Sigmoid colon (tissue), 7 donors: ENCODE results near the gene PET117. TPM values are rescaled to one million over a fixed set of nuclear protein-coding genes. Genes with fewer than 3 reads are reported as not detected.

Source experiments
- DNase-seq: peaks from one replicate; pipeline ENCODE4 v3.0.0-alpha.2; 2019
- H3K27ac ChIP-seq, 4 donors: fragments of 200-600 bp; sonication (generic); one replicate each; pipeline ENCODE4 v1.5.1; 2016 to 2019; ENCODE audit warnings: mild to moderate bottlenecking in 1 of 4
- H3K27me3 ChIP-seq, 3 donors: fragments of 200-600 bp; sonication (generic); one replicate each; pipeline ENCODE4 v1.5.1; 2019; ENCODE audit warnings: mild to moderate bottlenecking in 1 of 3
- H3K36me3 ChIP-seq, 4 donors: fragments of 200-600 bp; sonication (generic); one replicate each; pipeline ENCODE4 v1.5.1; 2016 to 2019
- H3K4me1 ChIP-seq, 4 donors: fragments of 200-600 bp; sonication (generic); one replicate each; pipeline ENCODE4 v1.5.1; 2017 to 2019
- H3K4me3 ChIP-seq, 4 donors: fragments of 200-600 bp; sonication (generic); one replicate each; pipeline ENCODE4 v1.5.1; 2017 to 2019; ENCODE audit warnings: mild to moderate bottlenecking in 2 of 4, moderate library complexity in 1 of 4
- H3K9me3 ChIP-seq, 4 donors: fragments of 200-600 bp in 3 of 4; sonication (generic) in 3 of 4; one replicate each; pipeline versions ENCODE4 v1.5.1 to v1.6.1; 2013 to 2019
- EP300 ChIP-seq, 4 donors: sonication (generic); formaldehyde crosslinking; IDR thresholded peaks; one replicate each; pipeline ENCODE4 v1.6.1; 2017; ENCODE audit warnings: antibody characterized with exemption in 4 of 4
- POLR2A ChIP-seq, 2 donors: fragments of 450-650 bp; IDR thresholded peaks; one replicate each; pipeline ENCODE4 v1.6.1; 2016; ENCODE audit warnings: antibody characterized with exemption in 2 of 2, mild to moderate bottlenecking in 2 of 2, moderate library complexity in 2 of 2
- POLR2AphosphoS5 ChIP-seq, 4 donors: sonication (generic); formaldehyde crosslinking; IDR thresholded peaks; one replicate each; pipeline ENCODE4 v1.6.1; 2017; ENCODE audit warnings: antibody characterized with exemption in 4 of 4
- WGBS, 2 donors: extraction: QIAGEN DNeasy Blood & Tissue Kit; methylation state at CpG; one replicate each; pipeline ENCODE4 v1.1.7; 2013; 5-methylcytosine and 5-hydroxymethylcytosine counted together
- intact Hi-C: fragments of 100-400 bp; cut with DNase I; formaldehyde crosslinking; loops from one replicate; pipeline ENCODE4 v1.15.1; 2023
- polyA plus RNA-seq, 3 donors: library from polyadenylated mRNA; stranded (reverse); fragments of 200-250 nt; gene quantifications; one replicate each; pipeline ENCODE4 v1.2.3, GENCODE V29; 2013
- total RNA-seq, 4 donors: library from RNA; depleted of rRNA; stranded (reverse); fragments of >200 nt; gene quantifications; one replicate each; pipeline ENCODE4 v1.1.0, GENCODE V29; 2016
- TF ChIP-seq, protein P1 (sequence below), 4 experiments: fragments of 450-650 bp in 3 of 4; fragments of 200-600 bp in 1 of 4; IDR thresholded peaks; one replicate each; pipeline ENCODE4 v1.5.1; 2016 to 2019; ENCODE audit warnings: antibody characterized with exemption in 4 of 4, mild to moderate bottlenecking in 3 of 4, moderate library complexity in 2 of 4
- donor health status: healthy with polysubstance abuse.
- donor health status: Bipolar disorder and iron deficiency.
- donor health status: healthy.

Gene PET117
- total and polyA plus RNA-seq, 7 donors, result 7.8 to 21.0 (median 17.8) TPM

DNA sequence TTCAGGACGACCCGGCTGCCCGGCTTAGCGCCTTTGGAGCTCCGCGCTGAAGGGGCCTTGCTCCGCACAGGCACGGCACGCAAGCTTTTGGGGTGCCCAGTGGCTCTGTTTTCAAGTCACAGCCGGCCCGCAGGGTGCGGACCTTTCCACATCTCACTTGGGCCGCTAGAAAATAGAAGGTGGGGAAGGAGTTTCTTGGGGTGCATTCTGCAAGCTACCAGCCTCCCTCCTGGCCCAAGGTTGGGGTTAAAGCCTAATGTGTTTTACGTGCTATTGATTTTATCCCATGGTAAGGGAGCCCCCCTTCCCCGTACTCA lies 561 bp downstream of the PET117 start:
- intact Hi-C loops, result loop anchor here (5.0 to 10.0 kb wide), 4 partner anchors 149 to 633 kb away; partner anchors contain the start of genes DZANK1, MGME1, POLR3F and SNX5
- WGBS, 2 donors, result 0 to 1% methylated on average over 15 of the region's 15 CpGs
- H3K9me3 ChIP-seq, result no peaks in the 10 kb centered on the region

DNA sequence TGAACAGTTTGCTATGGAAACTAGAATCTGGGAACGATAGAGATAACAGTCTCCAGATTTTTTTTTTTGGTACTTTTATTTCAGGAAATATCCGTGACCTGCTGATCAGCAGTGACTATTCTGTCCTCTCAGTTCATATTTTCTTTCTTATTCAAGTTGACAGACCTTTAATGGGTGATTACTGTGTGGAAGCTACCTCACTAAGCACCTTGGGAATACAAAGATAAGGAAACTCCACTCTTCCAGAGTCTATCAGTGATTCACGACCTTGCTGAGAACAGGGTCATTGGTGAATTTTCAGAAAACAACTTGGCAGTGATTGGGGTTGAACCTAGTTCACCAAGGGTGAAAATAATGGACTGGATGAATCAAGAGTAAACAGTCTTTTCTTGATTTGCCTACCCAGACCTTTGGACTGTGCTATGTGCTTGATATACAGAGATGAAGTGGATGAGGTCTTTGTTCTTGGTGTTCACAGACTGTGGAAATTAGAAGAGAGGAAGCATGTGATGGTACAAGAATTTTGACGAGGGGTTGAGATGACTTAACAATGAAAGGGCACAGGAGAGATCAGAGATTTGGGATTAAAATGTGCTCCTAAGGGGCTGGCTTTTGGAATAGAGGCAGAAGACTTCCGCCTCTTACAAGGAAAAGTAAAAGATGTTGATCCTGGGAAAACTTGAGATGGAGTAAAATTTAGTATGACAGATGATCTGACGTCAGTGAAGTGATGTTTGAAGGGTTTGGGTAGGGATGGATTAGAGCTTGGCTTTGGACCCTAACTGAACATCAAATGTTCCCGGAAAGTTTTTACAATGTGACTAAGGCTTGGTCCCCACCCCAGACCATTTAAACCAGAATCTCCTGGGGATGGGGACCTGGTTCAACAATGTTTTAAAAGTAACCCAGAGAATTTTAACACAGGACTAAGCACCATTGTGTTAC lies 1.2 kb downstream of the PET117 start:
- H3K9me3 ChIP-seq, result no peaks in the 10 kb centered on the region
- peaks cover 0 to 16% (median 8%) of the 10 kb centered on the region in 4 donors for H3K36me3 ChIP-seq
- intact Hi-C loops, result loop anchor here (5.0 to 10.0 kb wide), 4 partner anchors 148 to 634 kb away; partner anchors contain the start of genes DZANK1, MGME1, POLR3F and SNX5
- H3K27me3 ChIP-seq, result no peaks in the 10 kb centered on the region
- no peak for DNase-seq
- H3K27ac ChIP-seq, result peak overlapping the region; percentile 91 to 93 (median 92)
- H3K4me3 ChIP-seq, result peak overlapping the region; percentile 62 to 83 (median 78)
- TF ChIP-seq POLR2AphosphoS5 (IDR thresholded peaks at IDR 0.05) (no peak), EP300 (IDR thresholded peaks at IDR 0.05) (no peak), POLR2A (IDR thresholded peaks at IDR 0.05) (no peak)
- TF ChIP-seq, protein P1, sequence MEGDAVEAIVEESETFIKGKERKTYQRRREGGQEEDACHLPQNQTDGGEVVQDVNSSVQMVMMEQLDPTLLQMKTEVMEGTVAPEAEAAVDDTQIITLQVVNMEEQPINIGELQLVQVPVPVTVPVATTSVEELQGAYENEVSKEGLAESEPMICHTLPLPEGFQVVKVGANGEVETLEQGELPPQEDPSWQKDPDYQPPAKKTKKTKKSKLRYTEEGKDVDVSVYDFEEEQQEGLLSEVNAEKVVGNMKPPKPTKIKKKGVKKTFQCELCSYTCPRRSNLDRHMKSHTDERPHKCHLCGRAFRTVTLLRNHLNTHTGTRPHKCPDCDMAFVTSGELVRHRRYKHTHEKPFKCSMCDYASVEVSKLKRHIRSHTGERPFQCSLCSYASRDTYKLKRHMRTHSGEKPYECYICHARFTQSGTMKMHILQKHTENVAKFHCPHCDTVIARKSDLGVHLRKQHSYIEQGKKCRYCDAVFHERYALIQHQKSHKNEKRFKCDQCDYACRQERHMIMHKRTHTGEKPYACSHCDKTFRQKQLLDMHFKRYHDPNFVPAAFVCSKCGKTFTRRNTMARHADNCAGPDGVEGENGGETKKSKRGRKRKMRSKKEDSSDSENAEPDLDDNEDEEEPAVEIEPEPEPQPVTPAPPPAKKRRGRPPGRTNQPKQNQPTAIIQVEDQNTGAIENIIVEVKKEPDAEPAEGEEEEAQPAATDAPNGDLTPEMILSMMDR (IDR thresholded peaks at IDR 0.05), result no peak
- WGBS, 2 donors, result 10 to 33% methylated on average over 7 of the region's 7 CpGs
- H3K4me1 ChIP-seq, result peaks cover 0 to 37% (median 30%) of the 10 kb centered on the region in 4 donors

More for the DNA sequence above, 561 bp downstream of the PET117 start:
- Histone ChIP-seq H3K4me3 (peak overlapping the region; percentile 62 to 83 (median 78)), H3K4me1 (peaks cover 0 to 37% (median 30%) of the 10 kb centered on the region in 4 donors), H3K27ac (peak overlapping the region; percentile 91 to 93 (median 92)), H3K27me3 (no peaks in the 10 kb centered on the region), H3K36me3 (peaks cover 0 to 12% (median 8%) of the 10 kb centered on the region in 4 donors)
- no peak for TF ChIP-seq POLR2AphosphoS5 (IDR thresholded peaks at IDR 0.05)
- no peak for TF ChIP-seq POLR2A (IDR thresholded peaks at IDR 0.05)
- TF ChIP-seq, protein P1 (IDR thresholded peaks at IDR 0.05), result no peak
- TF ChIP-seq EP300 (IDR thresholded peaks at IDR 0.05), result no peak
- DNase-seq, result no peak

DNA sequence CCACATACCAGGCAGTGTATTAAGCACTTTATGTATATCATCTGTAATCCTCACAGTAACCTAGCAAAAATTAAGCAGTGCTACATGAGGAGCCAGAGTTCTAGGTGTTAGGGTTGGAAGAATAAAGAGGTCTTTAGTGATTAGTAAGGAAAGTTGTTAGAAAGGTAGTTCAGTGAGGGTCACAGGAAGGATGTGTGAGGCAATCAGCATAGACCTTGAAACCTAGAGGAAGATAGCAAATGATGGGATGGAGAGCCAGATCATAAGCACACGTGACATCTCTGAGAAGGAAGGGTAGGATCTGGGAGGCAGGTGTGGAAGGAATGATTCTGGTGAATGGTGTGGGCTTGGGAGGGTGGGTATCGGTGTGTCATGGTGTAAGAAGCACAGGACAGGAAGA lies 2.2 kb downstream of the PET117 start:
- no peak for DNase-seq
- Histone ChIP-seq H3K36me3 (peaks cover 0 to 25% (median 8%) of the 10 kb centered on the region in 4 donors), H3K9me3 (no peaks in the 10 kb centered on the region), H3K27me3 (no peaks in the 10 kb centered on the region), H3K4me1 (peaks cover 0 to 37% (median 30%) of the 10 kb centered on the region in 4 donors), H3K27ac (no peak overlapping the region), H3K4me3 (no peak overlapping the region)
- intact Hi-C loops, result loop anchor here (5.0 to 10.0 kb wide), 4 partner anchors 147 to 635 kb away; partner anchors contain the start of genes DZANK1, MGME1, POLR3F and SNX5
- 87 to 90% methylated on average over 2 of the region's 2 CpGs for WGBS, 2 donors
- TF ChIP-seq, protein P1 (IDR thresholded peaks at IDR 0.05), result no peak
- TF ChIP-seq POLR2AphosphoS5 (IDR thresholded peaks at IDR 0.05) (no peak), POLR2A (IDR thresholded peaks at IDR 0.05) (no peak)

DNA sequence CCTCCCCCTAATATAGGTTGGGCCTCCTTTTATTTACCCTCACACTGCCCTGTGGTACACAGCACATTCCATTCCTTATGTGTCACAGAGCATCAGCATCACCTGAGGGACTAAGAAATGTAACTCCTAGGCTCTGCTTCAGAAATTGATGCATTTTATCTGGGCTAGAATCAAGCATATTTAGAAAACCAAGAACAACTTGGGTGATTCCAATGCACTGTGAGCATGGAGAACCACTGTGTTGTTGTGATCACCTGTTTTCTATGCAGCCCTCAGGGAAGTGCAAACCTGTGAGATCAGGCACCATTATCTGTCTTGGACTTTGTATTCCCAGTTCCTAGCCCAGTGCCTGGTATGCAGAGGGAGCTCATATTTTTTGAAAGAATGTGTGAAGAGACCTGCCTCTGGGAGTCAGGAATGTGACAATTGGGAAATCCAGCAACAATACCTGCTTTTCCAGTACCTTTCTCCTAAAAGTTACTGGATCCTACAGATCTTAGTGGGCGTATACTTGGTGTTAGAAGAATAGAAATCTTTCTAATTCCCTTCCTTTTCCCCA lies 7.0 kb downstream of the PET117 start:
- intact Hi-C loops, result no loop called here
- 98 to 100% methylated on average over 1 of the region's 1 CpG for WGBS, 2 donors
- TF ChIP-seq EP300 (IDR thresholded peaks at IDR 0.05), result no peak
- no peak for TF ChIP-seq POLR2A (IDR thresholded peaks at IDR 0.05)
- no peak for TF ChIP-seq POLR2AphosphoS5 (IDR thresholded peaks at IDR 0.05)
- TF ChIP-seq, protein P1 (IDR thresholded peaks at IDR 0.05), result no peak
- peaks cover 0 to 17% (median 11%) of the 10 kb centered on the region in 4 donors for H3K4me1 ChIP-seq
- H3K36me3 ChIP-seq, result peaks cover 0 to 56% (median 8%) of the 10 kb centered on the region in 4 donors
- no peak overlapping the region for H3K27ac ChIP-seq
- H3K4me3 ChIP-seq, result no peak overlapping the region
- no peaks in the 10 kb centered on the region for H3K9me3 ChIP-seq
- no peak for DNase-seq
- H3K27me3 ChIP-seq, result no peaks in the 10 kb centered on the region
